Measurements from ENCODE around the gene FBXW5. TPM values are rescaled to one million over a fixed set of nuclear protein-coding genes. Genes with fewer than 3 reads are reported as not detected.

The FBXW5 gene
- total RNA-seq, 1 donor from 2014 or later = 91.2 TPM

GRCh38 chr9:136900988-136901515 lies 43.5 kb downstream of the FBXW5 start:
- no peaks in the 10 kb centered on the region for H3K9me3 ChIP-seq
- H3K4me1 ChIP-seq = peaks cover 31% of the 10 kb centered on the region
- intact Hi-C loops (cut with DNase I) = no loop called here
- no peak for TF ChIP-seq CTCF (IDR thresholded peaks at IDR 0.05)
- H3K27me3 ChIP-seq = no peaks in the 10 kb centered on the region
- peak overlapping the region; percentile 83 for H3K27ac ChIP-seq
- no peak overlapping the region for H3K4me3 ChIP-seq
- DNase-seq (peak; percentile 81), ATAC-seq (peak; percentile 82)
- H3K36me3 ChIP-seq = peaks cover 25% of the 10 kb centered on the region

DNA sequence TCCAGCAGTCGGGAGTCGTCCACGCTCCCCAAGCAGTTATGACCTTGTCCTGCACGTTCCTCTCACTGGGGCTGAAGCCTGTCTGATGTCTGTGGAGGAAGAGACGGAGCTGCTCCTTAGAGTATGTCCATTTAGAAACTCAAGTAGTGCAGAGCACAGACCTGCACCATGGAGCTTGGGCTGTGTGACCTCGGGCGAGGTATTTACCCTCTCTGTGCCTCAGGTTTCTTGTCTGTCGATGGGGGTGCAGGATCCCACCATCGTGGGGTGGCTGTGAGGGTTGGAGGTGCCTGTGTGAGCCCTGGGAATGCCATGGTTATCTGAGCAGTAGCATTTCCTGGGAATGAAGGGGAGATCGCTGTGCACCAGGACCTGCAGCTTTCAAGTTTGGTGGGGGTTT lies 44.0 kb downstream of the FBXW5 start:
- H3K27ac ChIP-seq = peak overlapping the region; percentile 83
- H3K27me3 ChIP-seq = no peaks in the 10 kb centered on the region
- DNase-seq (no peak), ATAC-seq (no peak)
- peaks cover 31% of the 10 kb centered on the region for H3K4me1 ChIP-seq
- no peak overlapping the region for H3K4me3 ChIP-seq
- TF ChIP-seq CTCF (IDR thresholded peaks at IDR 0.05) = no peak
- intact Hi-C loops (cut with DNase I) = no loop called here
- H3K36me3 ChIP-seq = peaks cover 25% of the 10 kb centered on the region
- H3K9me3 ChIP-seq = no peaks in the 10 kb centered on the region

DNA sequence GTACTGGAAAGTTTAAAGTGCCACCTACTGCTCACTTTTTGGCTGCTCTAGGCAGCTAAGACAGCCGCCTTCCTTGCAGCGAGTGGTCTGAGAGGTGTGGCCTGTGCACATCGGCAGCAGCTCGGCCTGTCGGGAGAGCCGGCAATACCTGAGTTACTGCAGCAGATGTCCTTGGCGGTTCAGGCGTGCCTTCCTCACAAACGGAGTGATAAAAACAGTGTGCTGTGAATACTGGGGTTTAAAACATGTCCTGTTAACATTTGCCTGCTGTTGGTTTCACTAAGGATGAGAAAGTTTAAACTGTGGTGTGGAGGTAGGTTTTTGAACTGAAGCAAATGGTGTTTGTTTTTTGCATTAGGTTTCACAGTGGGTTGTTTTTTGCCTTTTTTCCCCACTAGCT lies 45.3 kb downstream of the FBXW5 start:
- no peak for TF ChIP-seq CTCF (IDR thresholded peaks at IDR 0.05)
- H3K4me3 ChIP-seq = no peak overlapping the region
- no peaks in the 10 kb centered on the region for H3K9me3 ChIP-seq
- intact Hi-C loops (cut with DNase I) = no loop called here
- peaks cover 25% of the 10 kb centered on the region for H3K36me3 ChIP-seq
- peak overlapping the region; percentile 83 for H3K27ac ChIP-seq
- DNase-seq (no peak), ATAC-seq (no peak)
- H3K27me3 ChIP-seq = no peaks in the 10 kb centered on the region
- peaks cover 31% of the 10 kb centered on the region for H3K4me1 ChIP-seq

GRCh38 chr9:136898483-136899100 lies 45.9 kb downstream of the FBXW5 start:
- TF ChIP-seq CTCF (IDR thresholded peaks at IDR 0.05) = no peak
- no peak for ATAC-seq
- intact Hi-C loops (cut with DNase I) = no loop called here

GRCh38 chr9:136896027-136896426 lies 48.5 kb downstream of the FBXW5 start:
- no peak for DNase-seq
- TF ChIP-seq CTCF (IDR thresholded peaks at IDR 0.05) = no peak

More at GRCh38 chr9:136898483-136899100, 45.9 kb downstream of the FBXW5 start:
- Histone ChIP-seq H3K9me3 (no peaks in the 10 kb centered on the region), H3K4me1 (peaks cover 31% of the 10 kb centered on the region), H3K4me3 (no peak overlapping the region), H3K27me3 (no peaks in the 10 kb centered on the region), H3K27ac (no peak overlapping the region), H3K36me3 (peaks cover 25% of the 10 kb centered on the region)
- DNase-seq = no peak

More at GRCh38 chr9:136896027-136896426, 48.5 kb downstream of the FBXW5 start:
- ATAC-seq = no peak
- Histone ChIP-seq H3K4me3 (no peak overlapping the region), H3K27me3 (no peaks in the 10 kb centered on the region), H3K27ac (no peak overlapping the region), H3K9me3 (no peaks in the 10 kb centered on the region), H3K4me1 (peaks cover 7% of the 10 kb centered on the region), H3K36me3 (peaks cover 21% of the 10 kb centered on the region)
- intact Hi-C loops (cut with DNase I) = no loop called here
